ENCODE results near the gene ZDBF2. TPM values are rescaled to one million over a fixed set of nuclear protein-coding genes. Genes with fewer than 3 reads are reported as not detected.
"Not testable (repeated sequence)": the region's sequence is repeated elsewhere in the genome, so short reads cannot be mapped to it uniquely, and the experiment has no call there.

Gene ZDBF2
- polyA plus RNA-seq, 1 donor = 14.3 TPM

DNA sequence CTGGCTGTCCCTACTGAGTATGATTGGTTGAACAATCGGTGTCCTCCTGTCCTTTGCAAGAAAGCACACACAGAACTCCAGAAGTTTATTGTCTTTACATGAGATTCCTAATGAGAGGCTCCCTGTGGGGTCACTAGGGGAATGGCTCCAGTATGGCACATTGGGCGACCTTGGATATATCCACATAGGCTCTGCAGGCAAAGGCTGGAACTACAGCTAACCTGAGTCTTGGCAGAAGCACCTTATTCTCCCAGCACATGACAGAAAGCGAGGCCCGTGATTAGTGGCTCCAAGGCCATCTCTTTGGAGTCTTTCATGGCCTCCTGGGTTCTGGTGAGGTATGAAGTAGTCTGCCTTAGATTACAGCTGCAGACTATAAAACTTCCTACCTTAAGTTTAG, 49.0 kb downstream of the ZDBF2 start:
- no peak for DNase-seq

DNA sequence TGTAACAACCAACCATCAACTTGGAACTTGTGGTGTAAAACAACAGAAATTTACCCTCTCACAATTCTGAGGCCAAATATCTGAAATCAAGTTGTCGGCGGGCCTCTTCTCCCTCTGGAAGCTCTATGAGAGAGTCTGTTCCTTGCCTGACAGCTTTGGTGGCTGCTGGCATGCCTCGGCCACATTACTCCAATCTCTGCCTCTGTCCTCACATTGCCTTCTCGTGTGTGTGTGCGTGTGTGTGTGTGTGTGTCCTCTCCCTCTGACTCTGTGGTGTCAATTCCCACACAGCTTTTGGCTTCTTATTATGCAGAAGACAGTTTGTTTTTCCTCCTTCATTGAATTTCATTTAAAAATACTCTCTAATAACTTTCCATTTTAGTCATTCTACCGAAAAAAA, 50.4 kb downstream of the ZDBF2 start:
- DNase-seq = no peak

DNA sequence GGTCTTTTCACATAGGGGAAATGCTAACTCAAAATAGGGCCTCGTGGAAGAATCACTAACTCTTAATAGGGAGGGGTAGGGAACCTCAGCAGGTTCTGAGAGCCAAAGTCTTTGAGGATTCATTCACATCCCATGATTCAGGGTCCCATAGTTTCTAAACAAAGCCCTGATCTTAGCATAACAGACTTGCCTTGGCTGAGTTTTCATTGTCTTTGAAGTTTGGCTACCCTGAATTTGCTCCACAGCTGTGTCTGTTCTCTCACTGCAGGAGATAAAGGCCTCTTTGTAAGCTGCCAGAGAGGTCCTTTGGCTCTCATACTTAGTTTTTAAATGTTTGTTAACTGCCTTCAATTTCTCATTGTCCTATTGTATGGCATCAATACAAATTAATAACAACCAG, 54.5 kb downstream of the ZDBF2 start:
- no peak for DNase-seq

DNA sequence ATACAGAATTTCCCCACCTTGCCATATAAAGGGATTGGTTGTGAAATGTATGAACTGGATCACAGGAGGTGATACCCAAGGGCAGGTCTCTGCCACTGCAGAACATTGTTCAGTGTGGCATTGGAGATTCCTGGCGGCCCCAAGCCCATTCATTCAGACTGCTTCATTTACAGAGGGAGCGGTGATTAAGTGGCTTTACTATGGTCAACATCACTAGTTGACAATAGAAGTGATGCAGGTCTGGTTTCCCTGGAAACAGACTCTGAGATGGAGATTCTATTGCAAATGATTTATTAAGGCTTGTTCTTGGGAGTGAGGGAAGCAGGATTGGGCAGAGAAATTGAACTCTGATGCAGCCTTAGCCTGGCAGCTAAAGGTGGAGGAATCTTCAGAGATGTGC, 62.4 kb downstream of the ZDBF2 start:
- no peak for DNase-seq

- DNase-seq = no peak
Observed at GRCh38 chr2:206337956-206338355, 63.5 kb downstream of the ZDBF2 start.

DNA sequence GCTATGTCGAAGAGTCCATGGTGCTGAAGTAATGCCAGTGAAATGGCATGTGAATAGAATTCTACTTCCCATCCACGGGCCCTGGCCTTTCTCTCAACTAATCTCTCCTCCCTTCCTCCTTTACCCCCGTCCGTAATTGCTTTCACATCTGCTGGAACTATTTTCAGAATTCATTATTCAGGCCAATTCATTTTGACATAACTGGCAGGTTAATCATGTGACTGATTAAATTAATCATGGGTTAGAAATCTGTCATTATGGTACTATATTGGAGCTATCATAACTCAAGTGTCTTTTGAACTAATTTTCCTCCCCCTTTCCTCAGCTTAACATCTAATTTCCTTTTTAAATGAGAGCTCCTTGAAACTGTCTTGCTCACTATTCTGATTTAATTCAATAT, 66.9 kb downstream of the ZDBF2 start:
- DNase-seq = no peak

DNA sequence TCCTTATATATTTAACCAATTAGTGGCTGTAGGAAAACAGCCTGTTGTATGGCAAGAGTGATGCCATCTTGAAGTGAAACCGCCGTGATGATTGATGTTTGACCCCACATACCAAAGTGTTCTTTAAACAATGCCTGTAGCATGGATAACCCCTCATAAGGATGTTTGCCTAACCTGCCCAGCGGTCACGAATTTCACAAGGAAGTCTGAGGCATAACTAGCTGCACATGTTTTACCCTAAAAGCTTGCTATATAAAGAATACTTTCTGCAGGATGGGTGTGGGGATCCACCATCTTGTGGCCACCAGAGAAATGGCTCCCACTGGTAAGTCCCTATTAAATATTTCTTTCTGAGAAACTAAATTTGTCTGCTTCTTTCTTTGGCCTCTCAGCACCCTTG, 68.7 kb downstream of the ZDBF2 start:
- no peak for DNase-seq

GRCh38 chr2:206343816-206344215, 69.4 kb downstream of the ZDBF2 start:
- no peak for DNase-seq

GRCh38 chr2:206345606-206346005, 71.1 kb downstream of the ZDBF2 start:
- DNase-seq = no peak

- DNase-seq = no peak
Observed at GRCh38 chr2:206349375-206349774, 74.9 kb downstream of the ZDBF2 start.

DNA sequence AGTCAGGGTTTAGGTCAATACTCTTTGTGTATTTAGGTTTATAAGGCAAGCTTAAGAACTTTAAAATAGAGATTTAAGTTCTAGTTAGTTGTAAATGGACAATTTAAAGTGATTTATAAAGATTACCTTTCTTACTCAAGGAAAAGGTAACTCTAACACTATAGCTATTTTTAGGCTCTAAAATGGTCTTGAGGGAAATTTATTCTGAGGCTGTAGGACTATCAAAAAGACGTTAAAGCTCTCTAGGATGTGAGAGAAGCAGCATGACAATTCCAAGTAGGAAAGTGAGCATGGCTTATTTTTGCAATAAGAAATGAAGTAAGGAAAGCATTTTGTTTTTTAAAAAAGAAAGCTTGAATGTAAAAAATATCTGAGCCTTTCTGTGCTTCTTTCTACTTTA, 78.1 kb downstream of the ZDBF2 start:
- DNase-seq = no peak

GRCh38 chr2:206353685-206354084, 79.2 kb downstream of the ZDBF2 start:
- DNase-seq = no peak

GRCh38 chr2:206354129-206354528, 79.7 kb downstream of the ZDBF2 start:
- DNase-seq = no peak

- DNase-seq = not testable (repeated sequence)
Observed at GRCh38 chr2:206356840-206357239, 82.4 kb downstream of the ZDBF2 start.

GRCh38 chr2:206360840-206361239, 86.4 kb downstream of the ZDBF2 start:
- not testable (repeated sequence) for DNase-seq

- DNase-seq = no peak
Observed at GRCh38 chr2:206361407-206362045, 87.1 kb downstream of the ZDBF2 start.

Other genes starting within 250 kb of the ZDBF2 start
- gene INO80D, start 188.5 kb upstream of the ZDBF2 start, polyA plus RNA-seq (ENCODE audit: insufficient read length) = 12.3 TPM
- gene NDUFS1, start 115.2 kb upstream of the ZDBF2 start, polyA plus RNA-seq (ENCODE audit: insufficient read length) = 96.3 TPM
- 595 TPM for gene EEF1B2, start 114.8 kb upstream of the ZDBF2 start, polyA plus RNA-seq (ENCODE audit: insufficient read length)
- 6.9 TPM for gene ADAM23, start 168.9 kb downstream of the ZDBF2 start, polyA plus RNA-seq (ENCODE audit: insufficient read length)